Measurements from ENCODE around the gene OR2G2. TPM values are rescaled to one million over a fixed set of nuclear protein-coding genes. Genes with fewer than 3 reads are reported as not detected.

The OR2G2 gene
- total and polyA plus RNA-seq, 2 of the 8 experiments (the other 6 are each of a cell fraction or from before 2014, with no cell fraction given), result not detected

DNA sequence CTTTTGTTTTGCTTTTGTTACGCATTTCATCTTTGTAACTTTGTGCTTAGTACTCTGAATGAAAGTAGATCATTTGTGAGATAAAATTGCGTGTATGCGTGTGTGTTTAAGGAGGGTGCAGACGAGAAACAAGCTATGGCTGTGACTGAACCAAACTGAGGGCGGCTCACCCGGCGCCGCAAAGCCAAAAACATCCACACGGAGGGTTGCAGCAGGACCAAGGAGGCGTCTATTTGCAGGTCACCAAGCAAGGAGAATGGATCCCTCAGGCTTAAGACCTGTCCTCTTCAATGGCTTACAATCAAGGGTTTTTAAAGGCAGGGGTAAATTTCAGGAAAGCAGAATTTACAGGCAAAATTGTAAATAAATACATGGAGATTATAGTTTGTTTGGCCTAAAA is 26.4 kb upstream of the OR2G2 start:
- TF ChIP-seq CREB1 (IDR thresholded peaks at IDR 0.05) (no peak), KDM1A (IDR thresholded peaks at IDR 0.05; ENCODE audit: borderline replicate concordance, low read length) (no peak)
- TF ChIP-seq, protein P1, sequence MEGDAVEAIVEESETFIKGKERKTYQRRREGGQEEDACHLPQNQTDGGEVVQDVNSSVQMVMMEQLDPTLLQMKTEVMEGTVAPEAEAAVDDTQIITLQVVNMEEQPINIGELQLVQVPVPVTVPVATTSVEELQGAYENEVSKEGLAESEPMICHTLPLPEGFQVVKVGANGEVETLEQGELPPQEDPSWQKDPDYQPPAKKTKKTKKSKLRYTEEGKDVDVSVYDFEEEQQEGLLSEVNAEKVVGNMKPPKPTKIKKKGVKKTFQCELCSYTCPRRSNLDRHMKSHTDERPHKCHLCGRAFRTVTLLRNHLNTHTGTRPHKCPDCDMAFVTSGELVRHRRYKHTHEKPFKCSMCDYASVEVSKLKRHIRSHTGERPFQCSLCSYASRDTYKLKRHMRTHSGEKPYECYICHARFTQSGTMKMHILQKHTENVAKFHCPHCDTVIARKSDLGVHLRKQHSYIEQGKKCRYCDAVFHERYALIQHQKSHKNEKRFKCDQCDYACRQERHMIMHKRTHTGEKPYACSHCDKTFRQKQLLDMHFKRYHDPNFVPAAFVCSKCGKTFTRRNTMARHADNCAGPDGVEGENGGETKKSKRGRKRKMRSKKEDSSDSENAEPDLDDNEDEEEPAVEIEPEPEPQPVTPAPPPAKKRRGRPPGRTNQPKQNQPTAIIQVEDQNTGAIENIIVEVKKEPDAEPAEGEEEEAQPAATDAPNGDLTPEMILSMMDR (IDR thresholded peaks at IDR 0.05; ENCODE audit: control extremely low read depth in 1 of 3, insufficient read depth in 1 of 3, low read depth in 1 of 3, low read length in 3 of 3), result peak in 1 of 3 experiments; percentile 2; a peak in 1 of 4 replicates
- 71% methylated on average over 10 of the region's 10 CpGs; no CpG with 5 or more reads in 1 of the 2 experiments for WGBS, 2 experiments (ENCODE audit: extremely low coverage in 1 of 2, insufficient coverage in 1 of 2, insufficient read length in 1 of 2, insufficient replicate concordance in 2 of 2, low coverage in 1 of 2, low lambda C conversion rate in 2 of 2, missing lambda C conversion rate in 1 of 2)
- H2AFZ ChIP-seq (ENCODE audit: low read length), result peak overlapping the region; percentile 83; the same call in 1 of the 2 replicates
- H3K4me3 ChIP-seq (ENCODE audit: extremely low read depth in 1 of 4, insufficient read depth in 2 of 4, low read depth in 3 of 4, low read length in 4 of 4), result no peak overlapping the region
- no peak overlapping the region for H3K9ac ChIP-seq (replicated peaks in 1 of 4; ENCODE audit: extremely low read depth in 1 of 4, low read depth in 3 of 4, low read length in 3 of 4)
- H3K23me2 ChIP-seq (ENCODE audit: low read depth, low read length), result no peaks in the 10 kb centered on the region
- H2AK5ac ChIP-seq (ENCODE audit: low read depth, low read length), result no peak overlapping the region
- no peak for DNase-seq (ENCODE audit: low read depth in 1 of 2, low spot score in 2 of 2)
- H3K27ac ChIP-seq (ENCODE audit: low read depth, low read length), result no peak overlapping the region
- no peak for FAIRE-seq
- H4K20me1 ChIP-seq (replicated peaks in 1 of 2; ENCODE audit: control insufficient read depth in 1 of 2, insufficient read depth in 2 of 2, low read length in 2 of 2), result no peaks in the 10 kb centered on the region
- no peak overlapping the region for H3K14ac ChIP-seq (ENCODE audit: insufficient read length)
- H3K56ac ChIP-seq (replicated peaks; ENCODE audit: insufficient read length, low read depth, low read length), result no peak overlapping the region
- H4K5ac ChIP-seq (ENCODE audit: insufficient read length, low read depth, low read length), result no peak overlapping the region
- H2BK20ac ChIP-seq (ENCODE audit: low read length), result no peak overlapping the region
- no peaks in the 10 kb centered on the region for H3K27me3 ChIP-seq (replicated peaks in 1 of 4; ENCODE audit: control insufficient read depth in 3 of 4, extremely low read depth in 1 of 4, insufficient read depth in 3 of 4, low read length in 3 of 4)
- no peak overlapping the region for H2BK15ac ChIP-seq (ENCODE audit: low read length)
- ChIA-PET CTCF (ENCODE audit: partially characterized antibody) (interaction anchor here (1.2 to 1.5 kb wide), 3 partner anchors 15 to 34 kb away, joined by 3 read pairs; no protein-coding TSS in a partner anchor), POLR2A (ENCODE audit: partially characterized antibody) (no interaction called here)
- no peak overlapping the region for H2BK12ac ChIP-seq (ENCODE audit: low read depth, low read length)
- peaks cover 0 to 4% (median 0%) of the 10 kb centered on the region in 4 experiments; a peak in 2 of 7 replicates for H3K4me1 ChIP-seq (replicated peaks in 1 of 4; ENCODE audit: control insufficient read depth in 3 of 4, insufficient read depth in 4 of 4, low read length in 3 of 4)
- H2BK5ac ChIP-seq (ENCODE audit: low read depth, low read length), result no peak overlapping the region
- no peak overlapping the region for H3K23ac ChIP-seq (ENCODE audit: insufficient read length)
- H3K79me1 ChIP-seq (ENCODE audit: low read depth, low read length), result no peaks in the 10 kb centered on the region
- no peak overlapping the region for H2BK120ac ChIP-seq (replicated peaks; ENCODE audit: low read depth, low read length)
- no peak overlapping the region for H4K8ac ChIP-seq (ENCODE audit: extremely low read depth, insufficient read depth, low read length)
- no peak overlapping the region for H3K18ac ChIP-seq (ENCODE audit: extremely low read depth, low read length)
- no peaks in the 10 kb centered on the region for H3K79me2 ChIP-seq (ENCODE audit: control insufficient read depth in 1 of 2, insufficient read depth in 2 of 2, low read length in 2 of 2)
- H3K4ac ChIP-seq (replicated peaks; ENCODE audit: insufficient read length, low read depth, low read length), result no peak overlapping the region
- H3K36me3 ChIP-seq (ENCODE audit: control insufficient read depth in 2 of 4, insufficient read depth in 4 of 4, low read length in 3 of 4), result no peaks in the 10 kb centered on the region
- H4K91ac ChIP-seq (replicated peaks; ENCODE audit: insufficient read length, low read length), result no peak overlapping the region
- no peak overlapping the region for H3K4me2 ChIP-seq (ENCODE audit: insufficient read depth in 1 of 2, low read depth in 2 of 2, low read length in 2 of 2)
- peaks cover 2 to 31% of the 10 kb centered on the region in 2 experiments; a peak in 3 of 4 replicates for H3K9me3 ChIP-seq (ENCODE audit: insufficient read depth in 2 of 2, low read depth in 1 of 2, low read length in 1 of 2)
